HL-60 (cell line): ENCODE results near the gene GPR107.

Experiments used
- DNase-seq, 2 experiments: peaks; one replicate each; pipeline ENCODE4 v3.0.0-alpha.2; 2010 to 2020; ENCODE audit warnings: low read depth in 1 of 2, low spot score in 1 of 2
- H3K27ac ChIP-seq: fragments of 250-450 bp; sonication (Bioruptor Pico); replicated peaks from 2 replicates; pipeline ENCODE4 v1.5.1; 2020; ENCODE audit warnings: mild to moderate bottlenecking, moderate library complexity
- H3K27me3 ChIP-seq: fragments of 250-450 bp; sonication (Bioruptor Pico); 2 replicates; pipeline ENCODE4 v1.5.1; 2021; ENCODE audit warnings: mild to moderate bottlenecking, moderate library complexity; ENCODE audit not compliant: insufficient read depth, poor library complexity, severe bottlenecking
- H3K4me3 ChIP-seq: replicated peaks from 2 replicates; pipeline ENCODE4 v1.5.1; 2011; ENCODE audit warnings: mild to moderate bottlenecking, control low read depth, low read length; ENCODE audit not compliant: insufficient read depth
- CTCF ChIP-seq: IDR thresholded peaks from one replicate; pipeline ENCODE4 v1.5.1; 2011; ENCODE audit warnings: low read length, control low read depth, inconsistent platforms; ENCODE audit not compliant: insufficient read depth
- GABPA ChIP-seq: IDR thresholded peaks from 2 replicates; pipeline ENCODE4 v1.6.1; 2012; ENCODE audit warnings: low read depth
- POLR2AphosphoS5 ChIP-seq: IDR thresholded peaks from 2 replicates; pipeline ENCODE4 v1.6.1; 2012; ENCODE audit warnings: low read depth
- REST ChIP-seq: IDR thresholded peaks from 2 replicates; pipeline ENCODE4 v1.6.1; 2012; ENCODE audit warnings: low read depth; ENCODE audit not compliant: insufficient replicate concordance
- SPI1 ChIP-seq: IDR thresholded peaks from 2 replicates; pipeline ENCODE4 v1.6.1; 2012; ENCODE audit warnings: low read depth, mild to moderate bottlenecking, borderline replicate concordance

Gene GPR107

GRCh38 chr9:130142056-130142455 is 88.3 kb downstream of the GPR107 start:
- Histone ChIP-seq H3K4me3 (no peak overlapping the region), H3K27me3 (peaks cover 11% of the 10 kb centered on the region), H3K27ac (no peak overlapping the region)
- no peak for TF ChIP-seq SPI1
- no peak for DNase-seq

- DNase-seq = no peak
- no peak overlapping the region for H3K27ac ChIP-seq
These were observed 88.9 kb downstream of the GPR107 start for GRCh38 chr9:130142641-130143040.

DNA sequence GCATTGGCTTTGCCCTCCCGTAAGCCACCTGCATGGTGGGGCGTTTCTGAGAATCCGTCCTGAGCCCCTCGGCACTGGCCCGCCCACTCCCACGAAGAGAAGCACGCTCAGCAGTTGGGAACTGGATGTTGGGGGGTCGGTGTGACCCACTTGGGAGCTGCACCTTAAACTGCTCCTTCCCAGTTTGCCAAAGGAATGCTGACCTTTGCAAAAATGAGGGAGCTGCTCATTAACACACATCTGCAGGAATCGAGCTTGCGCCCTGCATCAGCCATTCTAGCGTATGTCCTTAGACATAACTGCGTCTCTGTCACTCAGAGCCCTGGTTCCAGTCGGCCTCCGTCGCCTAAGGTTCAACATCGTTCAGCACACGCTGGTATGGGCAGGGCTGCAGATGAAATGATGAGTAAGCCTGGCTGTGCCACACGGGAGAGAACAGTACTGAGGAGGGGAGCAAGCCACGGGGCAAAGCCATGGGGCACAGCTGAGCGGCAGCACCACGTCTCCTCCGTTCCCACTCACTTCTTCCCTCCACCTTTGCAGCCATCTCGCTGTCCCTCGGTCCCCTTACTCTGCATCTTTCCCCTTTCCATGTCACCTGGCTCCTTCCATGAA is 89.7 kb downstream of the GPR107 start:
- H3K27me3 ChIP-seq = peaks cover 11% of the 10 kb centered on the region
- H3K27ac ChIP-seq = no peak overlapping the region
- no peak for DNase-seq
- TF ChIP-seq GABPA (no peak), CTCF (no peak), POLR2AphosphoS5 (no peak), REST (no peak), SPI1 (no peak)
- H3K4me3 ChIP-seq = no peak overlapping the region

More at GRCh38 chr9:130142641-130143040, 88.9 kb downstream of the GPR107 start:
- TF ChIP-seq GABPA = no peak
- no peak for TF ChIP-seq CTCF
- no peak for TF ChIP-seq POLR2AphosphoS5
- TF ChIP-seq REST = no peak
- TF ChIP-seq SPI1 = no peak
- Histone ChIP-seq H3K4me3 (no peak overlapping the region), H3K27me3 (peaks cover 11% of the 10 kb centered on the region)

DNA sequence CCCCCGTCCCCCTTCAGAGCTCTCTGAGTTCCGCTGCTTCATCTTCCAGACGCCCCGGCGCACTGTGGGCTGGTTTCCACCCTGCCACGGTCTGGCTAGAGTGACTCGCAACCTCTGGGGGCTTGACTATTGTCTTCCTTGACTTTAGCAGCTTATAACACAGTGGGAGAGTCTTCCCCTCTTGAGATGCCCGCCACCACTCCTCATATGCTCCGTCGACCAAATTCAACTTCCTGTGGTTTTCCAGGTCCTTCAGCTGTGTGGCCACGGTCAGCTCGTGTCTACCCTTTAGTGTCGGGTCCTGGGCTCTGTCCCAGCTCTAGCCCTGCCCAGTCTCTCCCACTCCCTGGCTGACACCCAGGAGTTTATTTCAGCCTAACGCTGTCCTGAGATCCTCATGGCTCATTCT is 90.3 kb downstream of the GPR107 start:
- Histone ChIP-seq H3K4me3 (no peak overlapping the region), H3K27ac (no peak overlapping the region), H3K27me3 (peaks cover 11% of the 10 kb centered on the region)
- TF ChIP-seq POLR2AphosphoS5 = no peak
- TF ChIP-seq SPI1 = no peak
- TF ChIP-seq GABPA = no peak
- no peak for TF ChIP-seq REST
- TF ChIP-seq CTCF = no peak
- no peak for DNase-seq
